SK-N-SH treated with all-trans-retinoic acid at 6 μM for 48 hours (cell line): ENCODE results near the gene RXFP4.

Experiments
- ATAC-seq: fragments of 200-7000 bp; cut with Tn5 transposase; 3 replicates; pipeline ENCODE4 v1.9.1; 2020; ENCODE audit warnings: mild to moderate bottlenecking, moderate library complexity
- ARNTL ChIP-seq: fragments of 450-650 bp; formaldehyde crosslinking; IDR thresholded peaks from 2 replicates; pipeline ENCODE4 v1.5.0; 2020; ENCODE audit warnings: low read depth, mild to moderate bottlenecking, moderate library complexity, borderline replicate concordance
- BACH2 ChIP-seq: fragments of 250-450 bp; sonication (Bioruptor Pico); IDR thresholded peaks from 2 replicates; pipeline ENCODE4 v1.9.0; 2021; ENCODE audit warnings: mild to moderate bottlenecking, borderline replicate concordance
- CSDC2 ChIP-seq: fragments of 250-450 bp; sonication (Bioruptor Pico); IDR thresholded peaks from 2 replicates; pipeline ENCODE4 v1.5.0; 2020; ENCODE audit warnings: mild to moderate bottlenecking, moderate library complexity
- CSRNP3 ChIP-seq: fragments of 250-450 bp; sonication (Bioruptor Pico); IDR thresholded peaks from 2 replicates; pipeline ENCODE4 v1.5.1; 2021; ENCODE audit warnings: mild to moderate bottlenecking, moderate library complexity
- ESRRG ChIP-seq: fragments of 250-450 bp; sonication (Bioruptor Pico); IDR thresholded peaks from 2 replicates; pipeline ENCODE4 v1.6.1; 2021; ENCODE audit warnings: mild to moderate bottlenecking
- GLIS3 ChIP-seq: fragments of 250-450 bp; sonication (Bioruptor Pico); IDR thresholded peaks from 2 replicates; pipeline ENCODE4 v1.5.0; 2020; ENCODE audit warnings: mild to moderate bottlenecking, moderate library complexity
- ISL1 ChIP-seq: fragments of 250-450 bp; sonication (Bioruptor Pico); IDR thresholded peaks from 2 replicates; pipeline ENCODE4 v2.1.2; 2022; ENCODE audit warnings: mild to moderate bottlenecking, moderate library complexity
- OSR1 ChIP-seq: fragments of 250-450 bp; sonication (Bioruptor Pico); IDR thresholded peaks from 2 replicates; pipeline ENCODE4 v1.8.0; 2022; ENCODE audit warnings: moderate library complexity, mild to moderate bottlenecking, inconsistent platforms
- PATZ1 ChIP-seq: fragments of 250-450 bp; sonication (Bioruptor Pico); IDR thresholded peaks from 2 replicates; pipeline ENCODE4 v1.8.0; 2020; ENCODE audit warnings: mild to moderate bottlenecking, moderate library complexity, borderline replicate concordance
- PPARA ChIP-seq: fragments of 250-450 bp; sonication (Bioruptor Pico); IDR thresholded peaks from 2 replicates; pipeline ENCODE4 v1.5.0; 2020; ENCODE audit warnings: mild to moderate bottlenecking, borderline replicate concordance
- RARB ChIP-seq: fragments of 250-450 bp; sonication (Bioruptor Pico); IDR thresholded peaks from 2 replicates; pipeline ENCODE4 v1.8.0; 2021; ENCODE audit warnings: mild to moderate bottlenecking, moderate library complexity
- SNAI2 ChIP-seq: fragments of 250-450 bp; sonication (Bioruptor Pico); IDR thresholded peaks from 2 replicates; pipeline ENCODE4 v1.5.0; 2020; ENCODE audit warnings: mild to moderate bottlenecking, moderate library complexity
- TCF4 ChIP-seq: fragments of 250-450 bp; sonication (Bioruptor Pico); IDR thresholded peaks from 2 replicates; pipeline ENCODE4 v1.8.0; 2021; ENCODE audit warnings: mild to moderate bottlenecking, moderate library complexity, borderline replicate concordance
- TOX ChIP-seq: fragments of 250-450 bp; sonication (Bioruptor Pico); IDR thresholded peaks from 2 replicates; pipeline ENCODE4 v1.8.0; 2021; ENCODE audit warnings: mild to moderate bottlenecking, moderate library complexity, borderline replicate concordance
- TSHZ2 ChIP-seq: fragments of 250-450 bp; sonication (Bioruptor Pico); IDR thresholded peaks from 2 replicates; pipeline ENCODE4 v1.5.0; 2020; ENCODE audit warnings: mild to moderate bottlenecking, moderate library complexity
- ZFP30 ChIP-seq: fragments of 450-650 bp; formaldehyde crosslinking; IDR thresholded peaks from 2 replicates; pipeline ENCODE4 v1.5.0; 2022; ENCODE audit warnings: mild to moderate bottlenecking, moderate library complexity
- ZNF565 ChIP-seq: fragments of 450-650 bp; formaldehyde crosslinking; conservative IDR thresholded peaks from 2 replicates; pipeline ENCODE4 v1.5.0; 2020; ENCODE audit warnings: low read depth, mild to moderate bottlenecking, moderate library complexity
- ZNF70 ChIP-seq: fragments of 450-650 bp; formaldehyde crosslinking; IDR thresholded peaks from 2 replicates; pipeline ENCODE4 v1.5.0; 2020; ENCODE audit warnings: mild to moderate bottlenecking, moderate library complexity
- ZNF8 ChIP-seq: fragments of 450-650 bp; formaldehyde crosslinking; IDR thresholded peaks from 2 replicates; pipeline ENCODE4 v1.5.0; 2020; ENCODE audit warnings: mild to moderate bottlenecking, moderate library complexity
- TF ChIP-seq, protein P1 (sequence below): fragments of 250-450 bp; sonication (Bioruptor Pico); IDR thresholded peaks from 2 replicates; pipeline ENCODE4 v1.8.0; 2021; ENCODE audit warnings: low read depth, mild to moderate bottlenecking, moderate library complexity, borderline replicate concordance

Gene RXFP4

GRCh38 chr1:155982106-155982505 is 40.7 kb downstream of the RXFP4 start:
- no peak for ATAC-seq
- no peak for TF ChIP-seq TOX (CRISPR knock-in tag)
- TF ChIP-seq GLIS3 (CRISPR knock-in tag) = no peak
- no peak for TF ChIP-seq ARNTL (CRISPR knock-in tag)
- TF ChIP-seq TCF4 (CRISPR knock-in tag) = no peak
- no peak for TF ChIP-seq ISL1 (CRISPR knock-in tag)
- TF ChIP-seq PPARA (CRISPR knock-in tag) = no peak
- TF ChIP-seq ZNF70 (CRISPR knock-in tag) = no peak
- no peak for TF ChIP-seq CSRNP3 (CRISPR knock-in tag)
- TF ChIP-seq ZNF565 (CRISPR knock-in tag) = no peak
- no peak for TF ChIP-seq OSR1 (CRISPR knock-in tag)
- TF ChIP-seq, protein P1, sequence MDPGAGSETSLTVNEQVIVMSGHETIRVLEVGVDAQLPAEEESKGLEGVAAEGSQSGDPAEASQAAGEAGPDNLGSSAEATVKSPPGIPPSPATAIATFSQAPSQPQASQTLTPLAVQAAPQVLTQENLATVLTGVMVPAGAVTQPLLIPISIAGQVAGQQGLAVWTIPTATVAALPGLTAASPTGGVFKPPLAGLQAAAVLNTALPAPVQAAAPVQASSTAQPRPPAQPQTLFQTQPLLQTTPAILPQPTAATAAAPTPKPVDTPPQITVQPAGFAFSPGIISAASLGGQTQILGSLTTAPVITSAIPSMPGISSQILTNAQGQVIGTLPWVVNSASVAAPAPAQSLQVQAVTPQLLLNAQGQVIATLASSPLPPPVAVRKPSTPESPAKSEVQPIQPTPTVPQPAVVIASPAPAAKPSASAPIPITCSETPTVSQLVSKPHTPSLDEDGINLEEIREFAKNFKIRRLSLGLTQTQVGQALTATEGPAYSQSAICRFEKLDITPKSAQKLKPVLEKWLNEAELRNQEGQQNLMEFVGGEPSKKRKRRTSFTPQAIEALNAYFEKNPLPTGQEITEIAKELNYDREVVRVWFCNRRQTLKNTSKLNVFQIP (CRISPR knock-in tag) = no peak
- TF ChIP-seq RARB = no peak
- TF ChIP-seq BACH2 (CRISPR knock-in tag) = no peak
- TF ChIP-seq ESRRG = no peak
- no peak for TF ChIP-seq PATZ1 (CRISPR knock-in tag)

DNA sequence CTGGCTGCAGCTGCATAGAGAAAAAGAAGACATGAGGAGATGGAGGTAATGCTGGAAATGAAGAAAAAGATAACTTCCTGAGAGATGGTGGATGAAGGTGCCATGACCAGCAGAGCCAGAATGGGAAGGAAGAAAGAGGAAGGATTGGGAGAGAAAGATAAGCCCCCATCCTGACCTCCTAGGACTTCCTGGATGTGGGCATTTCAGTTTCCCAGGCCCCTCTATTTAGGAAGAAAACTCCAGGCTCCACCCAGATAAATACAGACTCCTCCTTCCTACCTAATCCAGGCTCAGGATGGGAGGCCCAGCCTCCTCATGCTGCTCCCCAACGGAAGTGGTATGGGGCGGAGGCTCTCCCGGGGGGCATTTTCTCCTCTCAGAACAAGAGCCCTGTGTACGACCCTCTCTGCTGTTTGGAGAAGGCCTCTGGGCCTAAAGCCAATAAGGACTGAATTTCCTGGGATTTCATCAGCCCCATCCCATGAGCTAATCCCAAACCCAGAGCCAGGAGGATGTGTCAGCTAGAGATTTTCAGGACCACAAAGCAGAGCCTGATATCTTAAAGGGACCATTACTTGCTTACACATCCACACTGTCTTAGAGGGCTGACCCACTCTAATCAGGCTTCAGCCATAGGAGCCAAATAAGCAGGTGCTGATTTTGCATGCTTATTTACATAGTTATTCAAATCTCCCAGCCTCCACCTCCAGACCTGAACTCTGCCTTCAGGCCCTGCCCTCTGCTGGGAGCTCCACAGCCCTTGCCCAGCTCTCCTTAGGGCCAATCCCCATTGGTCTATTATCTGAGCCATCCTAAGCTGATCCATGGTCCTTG is 42.0 kb downstream of the RXFP4 start:
- no peak for TF ChIP-seq SNAI2 (CRISPR knock-in tag)
- TF ChIP-seq RARB = no peak
- no peak for TF ChIP-seq ZNF70 (CRISPR knock-in tag)
- TF ChIP-seq, protein P1 (CRISPR knock-in tag) = no peak
- TF ChIP-seq ISL1 (CRISPR knock-in tag) = no peak
- TF ChIP-seq PPARA (CRISPR knock-in tag) = no peak
- TF ChIP-seq CSDC2 = no peak
- TF ChIP-seq ZNF8 (CRISPR knock-in tag) = no peak
- no peak for TF ChIP-seq TOX (CRISPR knock-in tag)
- TF ChIP-seq PATZ1 (CRISPR knock-in tag) = no peak
- TF ChIP-seq TSHZ2 (CRISPR knock-in tag) = no peak
- no peak for TF ChIP-seq ZNF565 (CRISPR knock-in tag)
- no peak for TF ChIP-seq CSRNP3 (CRISPR knock-in tag)
- no peak for TF ChIP-seq ZFP30 (CRISPR knock-in tag)
- TF ChIP-seq OSR1 (CRISPR knock-in tag) = no peak
- peak; percentile 53 for ATAC-seq
